ENCODE results near the gene LRRC9.

The LRRC9 gene

GRCh38 chr14:59905188-59905587 is 14.8 kb upstream of the LRRC9 start:
- H3K27me3 ChIP-seq (ENCODE audit: control insufficient read depth, insufficient read depth, low read length, poor library complexity, severe bottlenecking): no peaks in the 10 kb centered on the region
- H3K4me3 ChIP-seq (ENCODE audit: insufficient read depth, low read depth, low read length): no peak overlapping the region
- H3K9me3 ChIP-seq (ENCODE audit: control insufficient read depth, low read length): no peaks in the 10 kb centered on the region
- no peak overlapping the region for H3K27ac ChIP-seq (ENCODE audit: insufficient read depth, low read depth, low read length, poor library complexity, severe bottlenecking)
- H3K36me3 ChIP-seq (ENCODE audit: control insufficient read depth, insufficient read depth, low read length): no peaks in the 10 kb centered on the region
- H3K4me1 ChIP-seq (ENCODE audit: control insufficient read depth, insufficient read depth, low read length): no peaks in the 10 kb centered on the region
- 90 to 93% methylated on average over 2 of the region's 2 CpGs for WGBS, 2 experiments

GRCh38 chr14:59912443-59912842 is 7.5 kb upstream of the LRRC9 start:
- H3K27me3 ChIP-seq (ENCODE audit: control insufficient read depth, insufficient read depth, low read length, poor library complexity, severe bottlenecking): no peaks in the 10 kb centered on the region
- H3K27ac ChIP-seq (ENCODE audit: insufficient read depth, low read depth, low read length, poor library complexity, severe bottlenecking): no peak overlapping the region
- no peaks in the 10 kb centered on the region for H3K4me1 ChIP-seq (ENCODE audit: control insufficient read depth, insufficient read depth, low read length)
- H3K9me3 ChIP-seq (ENCODE audit: control insufficient read depth, low read length): no peaks in the 10 kb centered on the region
- 88 to 93% methylated on average over 2 of the region's 2 CpGs for WGBS, 2 experiments
- H3K4me3 ChIP-seq (ENCODE audit: insufficient read depth, low read depth, low read length): no peak overlapping the region
- no peaks in the 10 kb centered on the region for H3K36me3 ChIP-seq (ENCODE audit: control insufficient read depth, insufficient read depth, low read length)

- H3K27me3 ChIP-seq (ENCODE audit: control insufficient read depth, insufficient read depth, low read length, poor library complexity, severe bottlenecking): no peaks in the 10 kb centered on the region
- no peaks in the 10 kb centered on the region for H3K4me1 ChIP-seq (ENCODE audit: control insufficient read depth, insufficient read depth, low read length)
- H3K36me3 ChIP-seq (ENCODE audit: control insufficient read depth, insufficient read depth, low read length): no peaks in the 10 kb centered on the region
- H3K27ac ChIP-seq (ENCODE audit: insufficient read depth, low read depth, low read length, poor library complexity, severe bottlenecking): no peak overlapping the region
- no peak overlapping the region for H3K4me3 ChIP-seq (ENCODE audit: insufficient read depth, low read depth, low read length)
- no peaks in the 10 kb centered on the region for H3K9me3 ChIP-seq (ENCODE audit: control insufficient read depth, low read length)
- WGBS, 2 experiments: 89 to 94% methylated on average over 1 of the region's 1 CpG
Observed at GRCh38 chr14:59913187-59913586, 6.8 kb upstream of the LRRC9 start.

- Histone ChIP-seq H3K27me3 (ENCODE audit: control insufficient read depth, insufficient read depth, low read length, poor library complexity, severe bottlenecking) (no peaks in the 10 kb centered on the region), H3K9me3 (ENCODE audit: control insufficient read depth, low read length) (no peaks in the 10 kb centered on the region), H3K4me1 (ENCODE audit: control insufficient read depth, insufficient read depth, low read length) (no peaks in the 10 kb centered on the region), H3K36me3 (ENCODE audit: control insufficient read depth, insufficient read depth, low read length) (no peaks in the 10 kb centered on the region), H3K4me3 (ENCODE audit: insufficient read depth, low read depth, low read length) (peak overlapping the region; percentile 53), H3K27ac (ENCODE audit: insufficient read depth, low read depth, low read length, poor library complexity, severe bottlenecking) (peak overlapping the region; percentile 81)
- WGBS, 2 experiments: 1 to 2% methylated on average over 17 to 18 of the region's 18 CpGs
Observed at GRCh38 chr14:59918824-59919569, 947 bp upstream of the LRRC9 start.

- H3K4me1 ChIP-seq (ENCODE audit: control insufficient read depth, insufficient read depth, low read length): no peaks in the 10 kb centered on the region
- no peaks in the 10 kb centered on the region for H3K9me3 ChIP-seq (ENCODE audit: control insufficient read depth, low read length)
- H3K27ac ChIP-seq (ENCODE audit: insufficient read depth, low read depth, low read length, poor library complexity, severe bottlenecking): no peak overlapping the region
- H3K27me3 ChIP-seq (ENCODE audit: control insufficient read depth, insufficient read depth, low read length, poor library complexity, severe bottlenecking): no peaks in the 10 kb centered on the region
- H3K4me3 ChIP-seq (ENCODE audit: insufficient read depth, low read depth, low read length): peak overlapping the region; percentile 53
- no peaks in the 10 kb centered on the region for H3K36me3 ChIP-seq (ENCODE audit: control insufficient read depth, insufficient read depth, low read length)
- WGBS, 2 experiments: 42 to 45% methylated on average over 1 of the region's 1 CpG
Observed at GRCh38 chr14:59920378-59920683, 387 bp downstream of the LRRC9 start.

GRCh38 chr14:59925797-59926196 is 5.9 kb downstream of the LRRC9 start:
- Histone ChIP-seq H3K27ac (ENCODE audit: insufficient read depth, low read depth, low read length, poor library complexity, severe bottlenecking) (no peak overlapping the region), H3K27me3 (ENCODE audit: control insufficient read depth, insufficient read depth, low read length, poor library complexity, severe bottlenecking) (no peaks in the 10 kb centered on the region), H3K4me3 (ENCODE audit: insufficient read depth, low read depth, low read length) (no peak overlapping the region), H3K4me1 (ENCODE audit: control insufficient read depth, insufficient read depth, low read length) (no peaks in the 10 kb centered on the region), H3K36me3 (ENCODE audit: control insufficient read depth, insufficient read depth, low read length) (no peaks in the 10 kb centered on the region), H3K9me3 (ENCODE audit: control insufficient read depth, low read length) (no peaks in the 10 kb centered on the region)
- 75 to 86% methylated on average over 1 to 2 of the region's 2 CpGs for WGBS, 2 experiments

GRCh38 chr14:59926534-59926933 is 6.6 kb downstream of the LRRC9 start:
- Histone ChIP-seq H3K4me3 (ENCODE audit: insufficient read depth, low read depth, low read length) (no peak overlapping the region), H3K4me1 (ENCODE audit: control insufficient read depth, insufficient read depth, low read length) (no peaks in the 10 kb centered on the region), H3K9me3 (ENCODE audit: control insufficient read depth, low read length) (no peaks in the 10 kb centered on the region), H3K27me3 (ENCODE audit: control insufficient read depth, insufficient read depth, low read length, poor library complexity, severe bottlenecking) (no peaks in the 10 kb centered on the region), H3K36me3 (ENCODE audit: control insufficient read depth, insufficient read depth, low read length) (no peaks in the 10 kb centered on the region), H3K27ac (ENCODE audit: insufficient read depth, low read depth, low read length, poor library complexity, severe bottlenecking) (no peak overlapping the region)
- WGBS, 2 experiments: 86% methylated on average over 1 of the region's 1 CpG; no CpG with 5 or more reads in 1 of the 2 experiments

GRCh38 chr14:59931237-59931636 is 11.3 kb downstream of the LRRC9 start:
- no peak overlapping the region for H3K4me3 ChIP-seq (ENCODE audit: insufficient read depth, low read depth, low read length)
- WGBS, 2 experiments: no CpG with 5 or more reads among the region's 1 CpG
- no peaks in the 10 kb centered on the region for H3K4me1 ChIP-seq (ENCODE audit: control insufficient read depth, insufficient read depth, low read length)
- no peaks in the 10 kb centered on the region for H3K9me3 ChIP-seq (ENCODE audit: control insufficient read depth, low read length)
- H3K27me3 ChIP-seq (ENCODE audit: control insufficient read depth, insufficient read depth, low read length, poor library complexity, severe bottlenecking): no peaks in the 10 kb centered on the region
- no peaks in the 10 kb centered on the region for H3K36me3 ChIP-seq (ENCODE audit: control insufficient read depth, insufficient read depth, low read length)
- H3K27ac ChIP-seq (ENCODE audit: insufficient read depth, low read depth, low read length, poor library complexity, severe bottlenecking): no peak overlapping the region

GRCh38 chr14:59936145-59936544 is 16.2 kb downstream of the LRRC9 start:
- Histone ChIP-seq H3K36me3 (ENCODE audit: control insufficient read depth, insufficient read depth, low read length) (no peaks in the 10 kb centered on the region), H3K4me1 (ENCODE audit: control insufficient read depth, insufficient read depth, low read length) (no peaks in the 10 kb centered on the region), H3K27ac (ENCODE audit: insufficient read depth, low read depth, low read length, poor library complexity, severe bottlenecking) (no peak overlapping the region), H3K27me3 (ENCODE audit: control insufficient read depth, insufficient read depth, low read length, poor library complexity, severe bottlenecking) (no peaks in the 10 kb centered on the region), H3K9me3 (ENCODE audit: control insufficient read depth, low read length) (no peaks in the 10 kb centered on the region), H3K4me3 (ENCODE audit: insufficient read depth, low read depth, low read length) (no peak overlapping the region)
- WGBS, 2 experiments: 100% methylated on average over 1 of the region's 1 CpG; no CpG with 5 or more reads in 1 of the 2 experiments

- WGBS, 2 experiments: 92 to 95% methylated on average over 2 of the region's 3 CpGs
- Histone ChIP-seq H3K36me3 (ENCODE audit: control insufficient read depth, insufficient read depth, low read length) (no peaks in the 10 kb centered on the region), H3K4me1 (ENCODE audit: control insufficient read depth, insufficient read depth, low read length) (no peaks in the 10 kb centered on the region), H3K4me3 (ENCODE audit: insufficient read depth, low read depth, low read length) (no peak overlapping the region), H3K27ac (ENCODE audit: insufficient read depth, low read depth, low read length, poor library complexity, severe bottlenecking) (no peak overlapping the region), H3K9me3 (ENCODE audit: control insufficient read depth, low read length) (no peaks in the 10 kb centered on the region), H3K27me3 (ENCODE audit: control insufficient read depth, insufficient read depth, low read length, poor library complexity, severe bottlenecking) (no peaks in the 10 kb centered on the region)
Observed at GRCh38 chr14:59939828-59940227, 19.9 kb downstream of the LRRC9 start.

Measured in ectodermal cell (in vitro differentiated cells).